GM18526 (cell line): ENCODE data around the gene TENM4.

Experiments
- POLR2A ChIP-seq: IDR thresholded peaks from 3 replicates; pipeline ENCODE4 v1.6.1; 2011; ENCODE audit not compliant: insufficient read length; ENCODE audit errors: extremely low read depth

The TENM4 gene

GRCh38 chr11:78612721-78613377 lies 828.0 kb downstream of the TENM4 start:
- TF ChIP-seq POLR2A: no peak

GRCh38 chr11:78607696-78608095 lies 833.1 kb downstream of the TENM4 start:
- TF ChIP-seq POLR2A: no peak

DNA sequence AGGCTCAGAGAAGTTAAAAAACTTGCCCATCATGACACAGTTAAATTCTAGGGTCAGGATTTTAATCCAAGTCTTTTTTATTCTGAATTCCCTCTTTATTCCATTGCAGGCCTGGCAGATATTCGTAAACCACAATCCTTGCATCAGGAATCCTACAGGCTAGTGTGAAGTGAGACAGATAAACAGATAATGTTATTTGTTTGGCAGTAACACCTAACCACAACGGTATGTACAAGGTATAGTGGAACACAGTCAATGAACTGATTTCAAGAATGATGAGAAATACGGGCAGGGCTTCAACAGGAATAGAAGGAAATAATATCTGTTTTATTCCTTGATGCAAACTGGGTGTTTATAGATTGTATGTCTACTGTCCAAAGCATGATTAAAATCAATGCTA lies 834.2 kb downstream of the TENM4 start:
- TF ChIP-seq POLR2A: no peak

DNA sequence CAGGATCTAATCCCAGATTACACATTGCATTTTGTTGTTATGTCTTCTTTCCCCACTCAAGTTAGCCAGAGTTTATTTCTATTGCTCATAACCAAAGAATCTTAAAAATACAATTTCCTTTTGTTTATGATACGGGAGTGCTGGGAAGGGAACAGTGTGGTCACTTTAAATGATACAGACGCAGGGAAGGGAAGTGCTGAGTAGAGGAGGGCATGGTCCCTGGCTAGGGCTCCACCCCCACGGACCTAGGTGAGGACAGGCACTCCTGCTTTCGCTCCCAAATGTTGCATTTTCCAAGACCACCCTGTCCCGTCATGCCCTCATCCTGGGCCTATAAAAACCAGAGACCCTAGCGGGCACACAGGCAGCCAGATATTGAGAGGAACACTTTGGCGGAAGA lies 835.5 kb downstream of the TENM4 start:
- no peak for TF ChIP-seq POLR2A

DNA sequence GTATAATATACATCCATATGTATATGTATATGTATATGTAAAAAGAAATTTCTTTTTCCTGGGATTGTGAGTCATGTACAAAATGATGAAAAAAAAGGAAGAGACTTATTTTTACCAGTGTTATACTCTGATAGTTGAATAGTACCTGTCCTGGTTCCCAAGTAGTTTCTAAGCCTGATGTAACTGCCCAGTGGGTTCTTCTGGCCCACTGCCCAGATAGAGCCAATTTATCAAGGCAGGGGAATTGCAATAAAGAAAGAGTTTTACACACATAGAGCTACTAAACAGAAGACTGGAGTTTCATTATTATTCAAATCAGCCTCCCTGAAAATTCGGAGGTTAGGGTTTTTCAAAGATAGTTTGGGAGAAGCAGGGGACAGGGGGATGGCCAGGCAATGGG lies 837.0 kb downstream of the TENM4 start:
- no peak for TF ChIP-seq POLR2A
